KBM-7 (cell line): ENCODE measurements around the gene SPHK1.
"Not testable (repeated sequence)": the region's sequence is repeated elsewhere in the genome, so short reads cannot be mapped to it uniquely, and the experiment has no call there.

Experiments
- DNase-seq: peaks from one replicate; pipeline ENCODE4 v3.0.0-alpha.2; 2015
- in situ Hi-C: fragments of 300-500 bp; cut with MboI; formaldehyde crosslinking; loops from 2 replicates; pipeline ENCODE4 v1.14.3; 2020; ENCODE audit warnings: low sequenced_read_pairs, low pct_unique_long_range_greater_than_20kb, mixed read lengths

SPHK1 gene

DNA sequence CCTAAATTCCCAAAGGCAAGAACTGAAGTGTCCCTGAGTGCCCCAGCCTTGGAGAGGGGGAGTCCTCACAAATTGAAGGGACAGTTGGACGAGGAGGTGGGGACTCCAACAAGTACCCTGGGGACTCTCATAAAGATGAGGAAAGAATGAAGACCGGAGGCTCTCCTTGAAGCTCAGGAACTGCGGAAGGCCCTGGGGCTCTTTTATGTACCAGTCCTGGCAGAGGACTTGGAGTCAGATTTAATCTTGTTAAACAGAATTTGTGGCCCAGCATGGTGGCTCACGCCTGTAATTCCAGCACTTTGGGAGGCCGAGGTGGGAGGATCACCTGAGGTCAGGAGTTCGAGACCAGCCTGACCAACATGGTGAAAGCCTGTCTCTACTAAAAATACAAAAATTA lies 24.6 kb upstream of the SPHK1 start:
- in situ Hi-C loops, DNase-seq: not testable (repeated sequence)

DNA sequence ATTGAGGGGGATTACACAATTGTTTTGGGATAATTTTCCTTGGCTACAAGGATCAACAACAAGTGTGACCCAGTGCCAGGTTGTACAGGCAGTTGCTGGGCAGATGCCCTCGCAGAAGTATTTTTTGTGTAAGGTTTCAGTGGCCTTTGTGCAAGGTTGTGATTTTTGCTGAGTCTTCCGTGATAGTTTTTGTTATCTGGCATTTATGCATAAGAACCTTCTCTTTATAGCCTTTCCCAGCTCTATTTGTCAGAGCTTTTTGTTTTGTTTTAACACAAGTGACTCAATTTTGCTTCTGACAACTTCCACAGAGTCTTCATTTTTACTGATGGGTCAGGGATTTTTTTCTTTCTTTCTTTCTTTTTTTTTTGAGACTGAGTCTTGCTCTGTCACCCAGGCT lies 23.9 kb upstream of the SPHK1 start:
- DNase-seq = no peak
- in situ Hi-C loops = no loop called here

DNA sequence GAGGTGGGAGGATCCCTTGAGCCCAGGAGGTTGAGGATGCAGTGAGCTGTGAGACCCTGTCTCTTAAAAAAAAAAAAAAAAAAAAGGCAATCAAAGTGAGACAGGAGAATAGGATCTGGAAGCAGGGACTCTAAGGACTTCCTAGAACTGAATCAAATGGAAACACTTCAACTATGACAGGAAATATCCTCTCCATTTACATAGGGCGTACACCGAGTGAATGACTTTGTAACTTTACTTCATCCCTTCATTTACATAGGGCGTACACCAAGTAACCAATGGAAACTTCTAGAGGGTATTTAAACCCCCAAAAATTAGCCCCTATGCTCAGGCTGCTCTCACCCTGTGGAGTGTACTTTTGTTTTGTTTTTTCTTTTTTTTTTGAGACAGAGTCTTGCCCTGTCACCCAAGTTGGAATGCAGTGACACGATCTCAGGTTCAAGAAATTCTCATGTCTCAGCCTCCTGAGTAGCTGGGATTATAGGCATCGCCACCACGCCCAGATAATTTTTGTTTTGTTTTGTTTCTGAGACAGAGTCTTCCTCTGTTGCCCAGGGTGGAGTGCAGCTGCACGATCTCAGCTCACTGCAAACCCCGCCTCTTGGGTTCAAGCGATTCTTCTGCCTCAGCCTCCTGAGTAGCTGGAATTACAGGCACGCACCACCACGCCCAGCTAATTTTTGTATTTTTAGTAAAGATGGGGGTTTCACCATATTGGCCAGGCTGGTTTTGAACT lies 21.1 kb upstream of the SPHK1 start:
- in situ Hi-C loops = no loop called here
- no peak for DNase-seq

DNA sequence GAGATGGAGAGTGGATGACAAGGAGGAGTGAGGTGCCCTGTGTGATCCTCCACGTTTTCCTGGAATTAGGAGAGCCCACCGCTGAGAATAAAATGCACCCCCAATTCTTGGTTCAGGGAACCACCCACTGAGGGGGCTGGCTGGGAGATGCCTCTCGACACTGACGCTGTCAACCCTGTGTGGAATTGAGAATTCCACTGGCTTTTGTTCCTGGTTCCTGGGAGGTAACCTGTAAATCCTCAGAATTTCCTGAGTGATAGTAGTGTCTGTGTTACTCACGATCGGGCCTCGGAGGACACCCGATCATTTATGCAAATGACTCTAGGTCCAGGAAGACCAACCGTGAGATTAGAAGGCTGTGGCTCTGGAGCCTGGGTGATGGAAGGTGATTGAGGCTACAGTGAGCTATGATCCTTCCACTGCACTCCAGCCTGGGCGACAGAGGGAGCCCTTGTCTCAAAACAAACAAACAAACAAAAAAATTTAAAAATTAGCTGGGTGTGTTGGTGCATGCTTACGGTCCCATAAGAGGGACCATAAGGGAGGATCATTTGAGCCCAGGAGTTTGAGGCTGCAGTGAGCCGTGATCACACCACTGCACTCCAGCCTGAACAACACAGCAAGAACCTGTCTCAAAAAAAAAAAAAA lies 19.0 kb upstream of the SPHK1 start:
- in situ Hi-C loops = no loop called here

DNA sequence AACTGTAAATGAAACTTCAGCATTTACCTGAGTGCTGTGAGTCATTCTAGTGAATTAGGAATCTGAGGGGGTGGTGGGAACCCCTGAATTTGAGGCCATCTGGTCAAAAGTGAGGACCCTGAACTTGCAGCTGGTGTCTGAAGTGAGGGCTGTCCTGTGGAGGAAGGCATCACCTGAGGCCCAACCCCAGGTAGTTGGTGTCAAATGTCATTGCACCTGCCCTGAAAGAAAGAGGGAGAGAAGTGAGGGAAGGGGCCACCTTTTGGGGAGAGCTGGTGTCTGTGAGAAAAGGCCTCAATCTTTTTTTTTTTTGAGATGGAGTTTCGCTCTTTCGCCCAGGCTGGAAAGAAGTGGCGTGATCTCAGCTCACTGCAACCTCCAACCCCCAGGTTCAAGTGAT lies 18.2 kb upstream of the SPHK1 start:
- DNase-seq = no peak
- in situ Hi-C loops = no loop called here

More for the DNA sequence above, 19.0 kb upstream of the SPHK1 start:
- no peak for DNase-seq

DNA sequence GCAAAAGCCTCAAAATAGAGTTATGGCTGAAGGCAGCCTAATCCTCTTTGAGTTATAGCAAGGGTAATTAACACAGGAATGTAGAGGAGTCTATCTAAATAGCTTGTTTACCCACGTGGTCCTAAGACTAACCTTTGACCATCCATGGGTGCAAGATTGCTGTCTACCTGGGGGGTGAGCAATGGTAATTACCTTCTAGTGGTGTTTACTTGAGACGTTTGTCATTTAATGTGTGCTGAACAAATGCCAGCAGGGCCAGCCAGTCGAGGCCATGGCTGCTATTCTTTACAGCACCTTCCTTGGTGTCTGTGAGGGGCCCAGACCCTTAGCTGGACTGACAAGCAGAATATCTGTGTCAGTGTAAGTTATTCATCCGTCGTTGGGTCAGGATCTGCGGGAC lies 16.8 kb upstream of the SPHK1 start:
- in situ Hi-C loops = no loop called here
- no peak for DNase-seq

DNA sequence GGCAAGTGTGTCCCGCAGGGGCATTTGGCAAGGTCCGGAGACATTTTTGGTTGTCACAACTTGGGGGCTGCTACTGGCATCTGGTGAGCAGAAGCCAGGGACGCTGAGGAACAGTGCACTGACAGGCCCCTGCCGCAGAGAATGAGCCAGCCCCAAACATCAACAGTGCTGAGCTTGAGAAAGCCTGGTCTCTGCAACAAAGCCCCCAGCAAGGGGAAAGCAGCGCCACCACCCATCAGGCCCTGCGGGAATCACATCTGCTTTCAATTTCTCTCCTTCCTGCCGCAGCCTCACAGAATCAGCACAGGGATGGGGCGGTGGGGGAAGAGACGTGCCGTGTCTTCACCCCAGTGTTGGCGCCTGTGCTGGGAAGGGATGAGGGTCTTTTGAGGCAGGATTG lies 15.9 kb upstream of the SPHK1 start:
- in situ Hi-C loops = no loop called here
- no peak for DNase-seq

DNA sequence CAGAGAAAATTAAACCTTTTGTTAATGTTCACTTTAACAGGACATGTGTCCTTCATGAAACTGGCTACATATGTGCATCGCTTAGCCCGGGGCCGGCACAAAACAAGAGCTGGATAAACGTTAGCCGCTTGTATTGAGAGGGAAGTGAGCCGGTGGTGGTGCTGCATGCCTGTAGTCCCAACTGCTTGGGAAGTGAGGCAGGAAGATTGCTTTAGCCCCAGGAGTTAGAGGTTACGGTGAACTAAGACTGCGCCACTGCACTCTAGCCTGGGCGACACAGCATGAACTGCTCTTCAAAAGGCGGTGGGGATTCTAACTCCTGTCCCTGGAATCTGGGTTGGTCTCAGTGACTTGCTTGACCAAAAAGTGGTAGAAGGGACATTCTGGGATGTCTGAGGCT lies 15.0 kb upstream of the SPHK1 start:
- in situ Hi-C loops = no loop called here

DNA sequence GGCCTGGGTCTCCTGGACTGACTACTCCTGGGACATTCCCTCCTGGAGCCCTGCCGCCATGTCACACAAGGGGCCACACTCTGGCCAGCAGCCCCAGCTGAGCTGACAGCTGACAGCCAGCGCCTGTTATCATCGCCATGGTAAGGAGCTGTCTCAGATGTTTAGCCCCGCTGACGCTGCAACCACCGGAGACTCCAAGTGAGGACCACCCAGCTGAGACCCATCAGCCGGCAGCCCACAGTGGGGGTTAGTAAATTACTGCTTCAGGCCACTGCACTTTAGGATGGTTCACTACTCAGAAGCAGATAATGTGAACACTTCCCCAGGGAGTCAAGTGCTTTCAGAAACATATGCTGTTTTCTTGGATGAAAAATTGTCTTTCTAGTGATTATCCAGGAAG lies 14.6 kb upstream of the SPHK1 start:
- no peak for DNase-seq
- in situ Hi-C loops = no loop called here

More for the DNA sequence above, 15.0 kb upstream of the SPHK1 start:
- DNase-seq = no peak

DNA sequence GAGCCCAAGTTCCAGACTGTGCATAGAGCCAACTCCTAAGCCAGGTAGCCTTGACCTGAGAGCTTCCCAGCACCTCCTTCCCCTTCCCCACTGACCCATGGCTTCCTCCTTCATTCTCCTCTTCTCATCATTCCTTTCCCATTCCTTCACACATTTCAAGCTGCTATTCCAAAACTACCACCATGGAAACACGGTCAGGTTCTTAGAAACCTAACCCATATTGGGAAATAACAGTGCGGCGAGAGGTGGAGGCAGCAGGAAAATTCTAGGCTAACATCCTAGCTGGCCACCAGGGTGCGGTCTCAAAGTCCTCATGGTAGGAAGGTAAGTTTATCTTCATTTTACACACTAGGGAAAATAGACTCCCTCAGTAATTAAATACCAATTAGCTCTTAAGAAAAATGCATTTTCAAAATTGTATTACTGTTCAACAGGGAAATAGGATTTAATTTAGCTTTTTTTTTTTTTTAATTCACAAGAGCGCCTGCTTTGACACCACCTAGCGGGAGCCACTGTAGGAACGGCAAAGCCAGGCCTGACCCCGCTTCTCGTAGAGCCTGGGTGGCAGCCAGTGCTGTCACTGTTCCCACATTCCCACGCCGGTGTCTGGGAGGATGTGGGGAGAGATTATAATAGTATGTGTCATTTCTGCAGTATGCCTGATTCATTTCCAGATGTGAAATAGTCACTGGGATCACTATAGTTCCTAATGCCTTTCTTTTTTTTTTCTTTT lies 14.0 kb upstream of the SPHK1 start:
- in situ Hi-C loops = no loop called here
- no peak for DNase-seq

DNA sequence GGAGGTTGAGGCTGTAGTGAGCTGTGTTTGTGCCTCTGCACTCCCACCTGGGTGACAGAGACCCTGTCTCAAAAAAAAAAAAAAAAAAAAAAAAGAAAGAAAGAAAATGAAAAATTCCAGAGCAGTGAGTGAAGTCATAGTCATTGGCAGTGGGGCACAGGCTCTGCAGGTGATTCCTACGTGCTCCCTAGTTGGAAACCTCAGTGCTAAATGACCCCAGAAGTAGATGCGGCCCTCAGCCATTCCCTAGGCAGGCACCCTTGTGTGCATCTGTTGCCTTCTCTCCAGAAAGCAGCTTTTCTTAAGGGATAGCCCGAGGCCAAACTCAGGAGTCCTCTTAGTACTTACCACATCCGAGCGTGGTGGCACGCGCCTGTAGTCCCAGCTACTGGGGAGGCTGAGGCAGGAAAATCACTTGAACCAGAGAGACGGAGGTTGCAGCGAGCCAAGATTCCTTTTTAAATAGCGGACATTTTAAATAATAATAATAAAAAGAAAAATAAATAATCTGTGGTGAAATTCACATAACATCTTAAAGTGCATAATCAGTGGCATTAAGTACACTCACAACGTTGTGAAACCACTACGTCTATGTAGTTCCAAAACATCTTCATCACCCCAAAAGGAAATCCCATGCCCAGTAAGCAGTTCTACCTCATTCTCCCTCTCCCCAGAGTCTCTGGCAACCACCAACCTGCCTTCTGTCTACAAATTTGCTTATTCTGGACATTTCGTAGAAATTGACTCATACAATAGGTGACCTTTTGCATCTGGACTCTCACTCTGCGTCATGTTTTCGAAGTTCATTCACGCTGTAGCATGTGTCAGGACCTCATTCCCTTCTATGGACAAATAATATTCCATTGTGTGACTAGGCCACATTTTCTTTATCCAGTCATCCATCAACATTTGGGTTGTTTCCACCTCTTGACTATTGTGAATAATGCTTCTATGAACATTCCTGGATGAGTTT lies 12.5 kb upstream of the SPHK1 start:
- in situ Hi-C loops = no loop called here
- no peak for DNase-seq

DNA sequence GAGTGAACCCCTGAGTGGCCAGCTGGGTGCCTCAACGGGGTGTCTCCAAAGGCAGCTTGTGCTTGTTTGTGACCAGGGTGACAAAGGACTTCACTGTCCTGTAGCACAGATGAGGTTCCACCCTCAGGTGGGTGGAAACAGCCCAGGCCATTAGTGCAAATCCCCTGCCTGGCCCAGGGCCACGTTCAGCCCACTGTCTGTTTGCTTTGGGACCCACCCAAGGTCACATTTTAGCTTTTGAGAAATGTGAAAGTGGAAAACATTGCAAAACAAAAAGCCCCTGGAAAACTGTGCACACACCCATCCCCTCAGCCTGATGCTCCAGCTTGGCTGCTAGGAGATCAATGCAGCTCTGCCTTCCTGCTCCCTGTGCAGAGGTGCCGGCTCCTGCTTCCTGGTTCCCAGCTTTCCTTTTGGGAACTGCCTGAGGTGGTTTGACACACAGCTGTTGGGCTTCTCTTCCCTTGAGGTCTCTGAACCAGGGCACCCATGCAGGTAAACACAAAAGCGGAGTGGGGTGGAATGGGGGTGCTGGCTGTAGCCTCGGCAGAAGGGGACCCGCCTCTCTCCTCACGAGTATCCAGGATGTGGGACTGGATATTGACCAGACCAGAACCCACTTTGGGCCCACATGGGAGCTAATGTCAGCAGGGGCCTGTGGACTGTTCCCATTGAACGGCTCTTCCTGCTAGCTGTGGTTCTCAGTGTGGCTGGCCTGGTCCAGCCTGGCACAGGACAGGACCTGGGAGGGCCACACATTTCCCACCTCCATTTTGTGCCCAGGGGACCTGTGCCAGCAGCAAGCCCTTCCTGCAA lies 7.9 kb upstream of the SPHK1 start:
- in situ Hi-C loops = no loop called here
- no peak for DNase-seq

DNA sequence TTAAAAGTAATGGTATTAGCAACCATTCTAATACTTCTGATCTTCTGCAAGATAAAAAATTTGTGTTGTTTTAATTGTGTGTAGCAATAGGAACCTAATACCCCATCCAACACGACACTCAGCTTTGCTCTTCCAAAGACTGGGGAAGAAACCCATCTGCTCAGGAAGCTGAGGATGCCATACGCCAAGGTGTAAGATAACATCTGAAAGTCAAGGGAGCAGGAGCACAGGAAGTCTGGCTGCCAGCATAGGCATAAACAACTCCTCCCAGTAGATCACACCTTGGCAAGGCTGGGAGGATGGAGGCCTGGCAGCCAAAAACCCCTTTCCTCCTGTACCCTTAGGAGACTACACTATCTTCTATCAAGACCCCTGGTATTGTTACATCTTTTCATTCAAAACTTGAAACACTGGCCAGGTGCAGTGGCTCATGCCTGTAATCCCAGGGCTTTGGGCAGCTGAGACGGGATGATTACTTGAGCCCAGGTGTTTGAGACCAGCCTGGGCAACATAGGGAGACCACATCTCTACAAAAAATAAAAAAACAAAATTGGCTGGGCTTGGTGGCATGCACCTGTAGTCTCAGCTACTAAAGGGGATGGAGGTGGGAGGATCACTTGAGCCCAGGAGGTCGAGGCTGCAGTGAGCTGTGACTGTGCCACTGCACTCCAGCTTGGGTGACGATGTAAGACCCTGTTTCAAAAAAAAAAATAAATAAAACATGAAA lies 5.7 kb upstream of the SPHK1 start:
- in situ Hi-C loops = no loop called here
- peak; percentile 14 for DNase-seq

DNA sequence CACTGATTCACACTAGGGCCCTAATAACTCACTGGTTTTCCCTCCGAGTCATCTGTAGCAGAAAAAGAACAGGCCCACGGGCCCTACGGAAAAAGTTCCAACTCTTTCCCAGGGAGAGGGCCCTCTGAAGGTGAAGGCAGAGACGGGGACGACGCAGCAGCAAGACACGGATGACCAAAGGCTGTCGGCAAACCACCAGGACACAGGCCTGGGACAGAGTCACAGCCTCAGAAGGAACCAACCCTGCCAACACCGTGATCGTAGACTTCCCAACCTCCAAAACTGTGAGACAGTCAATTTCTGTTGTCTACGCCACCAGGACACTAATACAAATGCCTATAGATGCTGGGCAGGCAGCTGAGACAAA lies 5.2 kb upstream of the SPHK1 start:
- in situ Hi-C loops = no loop called here
- DNase-seq = no peak

DNA sequence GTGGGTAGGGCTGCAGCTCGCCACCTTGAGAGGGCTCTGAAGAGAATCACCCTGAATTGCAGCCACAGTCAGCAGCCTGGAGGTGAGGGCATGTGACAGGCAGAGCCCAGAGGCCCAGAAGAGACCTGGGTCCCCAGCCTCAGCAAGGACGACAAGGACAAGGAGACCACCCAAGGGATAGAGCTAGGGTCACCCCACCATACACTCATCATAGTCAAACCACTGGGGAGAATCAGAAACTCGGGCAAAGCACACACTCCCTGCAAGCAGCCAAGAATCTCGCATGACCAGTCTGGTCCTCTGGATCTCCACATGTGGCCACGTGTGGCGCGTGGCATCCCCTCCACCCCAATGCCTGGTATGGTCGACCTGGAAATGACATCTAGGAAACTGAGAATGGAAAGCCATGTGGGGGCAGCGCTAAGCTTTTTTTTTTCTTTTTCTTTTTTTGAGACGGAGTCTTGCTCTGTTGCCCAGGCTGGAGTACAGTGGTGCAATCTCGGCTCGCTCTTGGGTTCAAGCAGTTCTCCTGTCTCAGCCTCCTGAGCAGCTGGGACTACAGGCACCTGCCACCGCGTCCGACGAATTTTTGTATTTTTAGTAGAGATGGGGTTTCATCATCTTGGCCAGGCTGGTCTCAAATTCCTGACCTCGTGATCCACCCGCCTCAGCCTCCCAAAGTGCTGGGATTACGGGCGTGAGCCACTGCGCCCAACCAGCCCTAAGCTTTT lies 4.6 kb upstream of the SPHK1 start:
- DNase-seq = no peak
- in situ Hi-C loops = no loop called here

DNA sequence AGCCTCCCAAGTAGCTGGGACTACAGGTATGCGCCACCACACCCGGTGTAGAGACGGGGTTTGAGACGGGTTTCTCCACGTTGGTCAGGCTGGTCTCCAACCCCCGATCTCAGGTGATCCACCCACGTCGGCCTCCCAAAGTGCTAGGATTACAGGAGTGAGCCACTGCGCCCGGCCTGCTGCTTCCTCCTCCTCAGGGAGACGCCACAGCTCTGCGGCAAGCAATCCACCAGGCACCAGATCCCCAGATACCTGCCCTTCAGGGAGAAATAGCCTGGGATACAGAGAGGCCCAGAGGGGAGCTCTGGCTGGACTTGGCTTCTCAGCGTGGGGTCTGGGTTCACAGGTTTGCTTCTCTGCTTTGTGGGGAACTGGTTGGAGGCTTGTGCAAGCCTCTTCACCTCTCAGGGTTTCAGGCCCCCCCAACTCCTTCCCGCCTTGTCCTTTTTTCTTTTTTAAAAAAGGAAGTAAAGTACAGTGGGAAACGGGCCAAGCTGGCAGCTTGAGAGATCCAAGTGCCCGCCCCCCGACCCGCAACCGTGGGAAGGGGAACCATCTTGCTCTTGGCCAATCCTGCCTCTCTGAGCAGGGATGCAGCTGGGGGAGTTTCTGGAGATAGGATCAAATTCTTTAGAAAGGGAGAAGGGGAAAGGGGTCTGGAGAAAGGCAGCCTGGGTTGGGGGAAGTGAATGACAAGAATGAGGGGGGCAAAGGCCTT lies 2.6 kb upstream of the SPHK1 start:
- in situ Hi-C loops = no loop called here
- DNase-seq = peak; percentile 85

DNA sequence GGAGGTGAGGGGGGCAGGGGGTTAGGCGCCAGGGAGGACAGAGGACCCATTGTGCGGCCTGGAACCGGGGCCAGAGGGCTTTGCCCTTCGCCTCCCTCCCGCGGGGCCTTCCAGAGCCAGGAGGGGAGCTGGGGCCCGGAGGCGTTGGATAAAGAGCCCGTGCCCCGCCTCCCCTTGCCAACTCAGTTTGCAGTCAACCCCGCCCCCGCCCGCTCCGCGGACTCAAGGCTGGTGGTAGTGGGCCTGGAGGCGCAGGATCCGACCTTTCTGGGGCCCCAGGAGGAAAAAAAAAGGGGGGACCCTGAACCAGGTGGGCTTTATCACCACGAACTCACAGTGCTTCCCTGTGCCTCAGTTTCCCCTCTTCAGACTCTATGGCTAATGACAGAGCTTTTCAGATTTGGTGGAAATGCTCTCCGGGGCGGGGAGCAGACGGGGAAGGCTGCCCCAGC lies 2.0 kb upstream of the SPHK1 start:
- DNase-seq = no peak
- in situ Hi-C loops = no loop called here
